Endodermal cell (in vitro differentiated cells): ENCODE measurements around the gene ANTXRL. TPM values are rescaled to one million over a fixed set of nuclear protein-coding genes. Genes with fewer than 3 reads are reported as not detected.

Source experiments
- DNase-seq: peaks from one replicate; pipeline ENCODE4 v3.0.0-alpha.2; 2017
- H3K27ac ChIP-seq: 2 replicates; pipeline ENCODE4 v1.5.1; 2013; ENCODE audit warnings: mild to moderate bottlenecking, low read depth, low read length, moderate library complexity
- H3K27me3 ChIP-seq: 2 replicates; pipeline ENCODE4 v1.6.1; 2013; ENCODE audit warnings: mild to moderate bottlenecking, low read length, moderate library complexity; ENCODE audit not compliant: insufficient read depth, control insufficient read depth, poor library complexity, severe bottlenecking
- H3K36me3 ChIP-seq: 2 replicates; pipeline ENCODE4 v1.7.0; 2013; ENCODE audit warnings: mild to moderate bottlenecking, low read length, moderate library complexity; ENCODE audit not compliant: control insufficient read depth, insufficient read depth
- H3K4me1 ChIP-seq: one replicate; pipeline ENCODE4 v1.7.0; 2013; ENCODE audit warnings: low read length; ENCODE audit not compliant: control insufficient read depth, insufficient read depth
- H3K4me3 ChIP-seq: 2 replicates; pipeline ENCODE4 v1.5.1; 2013; ENCODE audit warnings: mild to moderate bottlenecking, low read length, moderate library complexity
- H3K9ac ChIP-seq: 2 replicates; pipeline ENCODE4 v1.6.1; 2013; ENCODE audit warnings: mild to moderate bottlenecking, low read length, moderate library complexity; ENCODE audit not compliant: poor library complexity, severe bottlenecking; ENCODE audit errors: extremely low read depth
- H3K9me3 ChIP-seq: 2 replicates; pipeline ENCODE4 v1.6.1; 2013; ENCODE audit warnings: mild to moderate bottlenecking, low read length, moderate library complexity; ENCODE audit not compliant: control insufficient read depth
- H3K27ac Mint-ChIP-seq: 2 replicates; pipeline ENCODE4 v1.8.0; 2020; ENCODE audit warnings: mixed read lengths
- H3K27me3 Mint-ChIP-seq: 2 replicates; pipeline ENCODE4 v1.8.0; 2021; ENCODE audit warnings: mild to moderate bottlenecking, mixed read lengths; ENCODE audit not compliant: insufficient read depth
- H3K36me3 Mint-ChIP-seq: 2 replicates; pipeline ENCODE4 v1.8.0; 2020; ENCODE audit warnings: low read depth, mixed read lengths
- H3K4me1 Mint-ChIP-seq: 2 replicates; pipeline ENCODE4 v1.8.0; 2020; ENCODE audit warnings: mixed read lengths
- H3K4me3 Mint-ChIP-seq: 2 replicates; pipeline ENCODE4 v1.8.0; 2020; ENCODE audit warnings: mild to moderate bottlenecking, moderate library complexity, mixed read lengths
- H3K9me3 Mint-ChIP-seq: 2 replicates; pipeline ENCODE4 v1.8.0; 2020; ENCODE audit warnings: mild to moderate bottlenecking, mixed read lengths
- CTCF ChIP-seq: fragments of 200-600 bp; sonication (generic); conservative IDR thresholded peaks from 2 replicates; pipeline ENCODE4 v1.5.0; 2021; ENCODE audit warnings: antibody characterized with exemption, mild to moderate bottlenecking
- WGBS, 2 experiments: methylation state at CpG; one replicate each; pipeline versions ENCODE4 v1.1.5 to v1.1.7; 2013; ENCODE audit warnings: missing lambda C conversion rate in 2 of 2, mixed read lengths in 1 of 2; ENCODE audit not compliant: insufficient coverage in 1 of 2, insufficient read length in 1 of 2; 5-methylcytosine and 5-hydroxymethylcytosine counted together
- total RNA-seq, 2 donors: library from RNA; stranded (reverse); fragmentation: NEBNext Ultra II Directional in 1 of 2; extraction: Animal tissue kit (Norgen Biotek cat#: 25700) in 1 of 2; gene quantifications; 2 replicates in 1 of 2; 3 replicates in 1 of 2; pipeline ENCODE4 v1.2.1, GENCODE V29; 2021

The ANTXRL gene
- total RNA-seq, 2 donors from 2014 or later: not detected

GRCh38 chr10:46250481-46250880, 36.3 kb upstream of the ANTXRL start:
- Mint-ChIP-seq H3K36me3 (no peaks in the 10 kb centered on the region), H3K4me1 (peaks cover 6% of the 10 kb centered on the region), H3K27me3 (no peaks in the 10 kb centered on the region), H3K4me3 (no peak overlapping the region), H3K27ac (no peak overlapping the region), H3K9me3 (no peaks in the 10 kb centered on the region)
- Histone ChIP-seq H3K9ac (no peak overlapping the region), H3K27me3 (no peaks in the 10 kb centered on the region), H3K4me1 (no peaks in the 10 kb centered on the region), H3K4me3 (no peak overlapping the region), H3K9me3 (no peaks in the 10 kb centered on the region), H3K27ac (no peak overlapping the region), H3K36me3 (no peaks in the 10 kb centered on the region)
- WGBS, 2 experiments: 82% methylated on average over 5 of the region's 5 CpGs; no CpG with 5 or more reads in 1 of the 2 experiments
- no peak for TF ChIP-seq CTCF
- no peak for DNase-seq

GRCh38 chr10:46250898-46251856, 35.6 kb upstream of the ANTXRL start:
- Histone ChIP-seq H3K9me3 (no peaks in the 10 kb centered on the region), H3K4me1 (no peaks in the 10 kb centered on the region), H3K36me3 (no peaks in the 10 kb centered on the region), H3K27me3 (no peaks in the 10 kb centered on the region), H3K27ac (no peak overlapping the region), H3K4me3 (no peak overlapping the region), H3K9ac (no peak overlapping the region)
- no peaks in the 10 kb centered on the region for H3K27me3 Mint-ChIP-seq
- H3K36me3 Mint-ChIP-seq: no peaks in the 10 kb centered on the region
- WGBS, 2 experiments: 80 to 83% methylated on average over 5 to 9 of the region's 9 CpGs
- no peak overlapping the region for H3K4me3 Mint-ChIP-seq
- TF ChIP-seq CTCF: no peak
- H3K27ac Mint-ChIP-seq: no peak overlapping the region
- DNase-seq: no peak
- no peaks in the 10 kb centered on the region for H3K9me3 Mint-ChIP-seq
- H3K4me1 Mint-ChIP-seq: peaks cover 7% of the 10 kb centered on the region

- Mint-ChIP-seq H3K27ac (no peak overlapping the region), H3K27me3 (no peaks in the 10 kb centered on the region), H3K36me3 (no peaks in the 10 kb centered on the region), H3K4me1 (peaks cover 7% of the 10 kb centered on the region), H3K4me3 (no peak overlapping the region), H3K9me3 (no peaks in the 10 kb centered on the region)
- TF ChIP-seq CTCF: no peak
- no peak for DNase-seq
- H3K9me3 ChIP-seq: no peaks in the 10 kb centered on the region
- no peaks in the 10 kb centered on the region for H3K27me3 ChIP-seq
- 93 to 94% methylated on average over 3 to 16 of the region's 16 CpGs for WGBS, 2 experiments
- no peak overlapping the region for H3K27ac ChIP-seq
- H3K4me1 ChIP-seq: no peaks in the 10 kb centered on the region
- no peaks in the 10 kb centered on the region for H3K36me3 ChIP-seq
- H3K4me3 ChIP-seq: no peak overlapping the region
- H3K9ac ChIP-seq: no peak overlapping the region
Measured at GRCh38 chr10:46251857-46252847, 34.6 kb upstream of the ANTXRL start.
